HepG2 (cell line): ENCODE results near the gene AP3B1. TPM values are rescaled to one million over a fixed set of nuclear protein-coding genes. Genes with fewer than 3 reads are reported as not detected.

Source experiments
- ATAC-seq: fragments of 200-7000 bp; cut with Tn5 transposase; 3 replicates; pipeline ENCODE4 v1.9.1; 2020; ENCODE audit warnings: mild to moderate bottlenecking, moderate library complexity
- BruUV-seq: library from RNA; stranded (reverse); fragments of 400-500 nt; replicated peaks from 2 replicates; lab custom pipeline; 2021; lab: Mats Ljungman, UMichigan
- CTCF ChIA-PET: fragments of 300-600 bp; formaldehyde crosslinking; extraction: SDS; loops from one replicate; lab custom pipeline; 2021; ENCODE audit warnings: low total read pairs, inconsistent platforms, low intra/inter-chr PET ratio; lab: Yijun Ruan, JAX
- POLR2A ChIA-PET: fragments of 350-600 bp; sonication (Branson Sonifier 250); formaldehyde crosslinking; loops from one replicate; lab custom pipeline; 2020; ENCODE audit warnings: antibody characterized with exemption, inconsistent platforms; lab: Yijun Ruan, JAX
- DNase-seq: peaks from one replicate; pipeline ENCODE4 v3.0.0-alpha.2; 2015; ENCODE audit warnings: low spot score
- FAIRE-seq: peaks from 3 replicates; lab custom pipeline; 2011; peaks lifted over from hg19 to GRCh38; lab: Jason Lieb, UNC
- H2AFZ ChIP-seq: one replicate; pipeline ENCODE4 v1.6.1; 2011; ENCODE audit warnings: low read length, inconsistent platforms
- H3K27ac ChIP-seq: fragments of 300-600 bp; 3 replicates; pipeline ENCODE4 v1.8.0; 2011; ENCODE audit warnings: mixed run types, mild to moderate bottlenecking, mixed read lengths, low read length, inconsistent platforms; ENCODE audit not compliant: insufficient read depth; ENCODE audit errors: extremely low read length
- H3K27me3 ChIP-seq, 2 experiments: fragments of 200-600 bp in 1 of 2; 2 replicates in 1 of 2; 3 replicates in 1 of 2; pipeline versions ENCODE4 v1.6.0 to v1.8.0; 2011; ENCODE audit warnings: low read length in 2 of 2, mild to moderate bottlenecking in 2 of 2, moderate library complexity in 2 of 2, inconsistent platforms in 1 of 2; ENCODE audit not compliant: insufficient read depth in 2 of 2, control insufficient read depth in 1 of 2
- H3K36me3 ChIP-seq, 2 experiments: fragments of 200-600 bp in 1 of 2; replicated peaks in 1 of 2; 2 replicates in 1 of 2; 3 replicates in 1 of 2; pipeline versions ENCODE4 v1.5.1 to v1.8.0; 2011; ENCODE audit warnings: low read length in 2 of 2, inconsistent platforms in 1 of 2; ENCODE audit not compliant: insufficient read depth in 2 of 2, control insufficient read depth in 1 of 2
- H3K4me1 ChIP-seq: 2 replicates; pipeline ENCODE4 v1.5.1; 2012; ENCODE audit warnings: low read length, inconsistent platforms; ENCODE audit not compliant: insufficient read depth
- H3K4me2 ChIP-seq: 2 replicates; pipeline ENCODE4 v1.6.0; 2011; ENCODE audit warnings: low read depth, low read length, inconsistent platforms
- H3K4me3 ChIP-seq, 3 experiments: fragments of 200-600 bp in 1 of 3; sonication (generic), shearing (Covaris generic) in 1 of 3; replicated peaks in 1 of 3; 2 replicates each; pipeline ENCODE4 v1.5.1; 2011 to 2016; ENCODE audit warnings: low read length in 3 of 3, inconsistent platforms in 2 of 3, low read depth in 2 of 3, mild to moderate bottlenecking in 2 of 3, control low read depth in 1 of 3, mixed read lengths in 1 of 3; ENCODE audit not compliant: insufficient read depth in 1 of 3
- H3K79me2 ChIP-seq: one replicate; pipeline ENCODE4 v1.6.1; 2011; ENCODE audit warnings: low read length, inconsistent platforms; ENCODE audit not compliant: insufficient read depth
- H3K9ac ChIP-seq: 2 replicates; pipeline ENCODE4 v1.6.0; 2011; ENCODE audit warnings: mild to moderate bottlenecking, low read depth, low read length, inconsistent platforms; ENCODE audit not compliant: insufficient read depth
- H3K9me3 ChIP-seq: 2 replicates; pipeline ENCODE4 v1.5.1; 2012; ENCODE audit warnings: mild to moderate bottlenecking, low read length
- H4K20me1 ChIP-seq: 2 replicates; pipeline ENCODE4 v1.6.0; 2011; ENCODE audit warnings: inconsistent platforms, mild to moderate bottlenecking, low read length, moderate library complexity; ENCODE audit not compliant: insufficient read depth
- AGO2 ChIP-seq: fragments of 200-400 bp; formaldehyde crosslinking; optimal IDR thresholded peaks from 2 replicates; pipeline ENCODE3; 2017; ENCODE audit warnings: mild to moderate bottlenecking, low read depth, low read length, moderate library complexity
- ATF7-NPFF ChIP-seq: sonication (generic); formaldehyde crosslinking; IDR thresholded peaks from 2 replicates; pipeline ENCODE4 v1.8.1; 2023; ENCODE audit warnings: mild to moderate bottlenecking, low read depth, missing genetic modification reagents, moderate library complexity
- CBFB ChIP-seq: sonication (generic); formaldehyde crosslinking; IDR thresholded peaks from 2 replicates; pipeline ENCODE4 v1.4.0; 2020; ENCODE audit warnings: missing genetic modification reagents
- CERS6 ChIP-seq: sonication (generic); formaldehyde crosslinking; IDR thresholded peaks from 2 replicates; pipeline ENCODE4 v1.5.0; 2020; ENCODE audit warnings: missing genetic modification reagents
- FOXO1 ChIP-seq: sonication (generic); formaldehyde crosslinking; IDR thresholded peaks from 2 replicates; pipeline ENCODE4 v1.4.0; 2020; ENCODE audit warnings: missing genetic modification reagents
- GATAD1 ChIP-seq: IDR thresholded peaks from 2 replicates; pipeline ENCODE4 v1.6.1; 2016; ENCODE audit warnings: missing genetic modification reagents, missing compliant biosample characterization
- GMEB1 ChIP-seq: sonication (generic); formaldehyde crosslinking; IDR thresholded peaks from 2 replicates; pipeline ENCODE4 v1.5.1; 2020; ENCODE audit warnings: missing genetic modification reagents, mild to moderate bottlenecking, borderline replicate concordance
- MIER3 ChIP-seq: IDR thresholded peaks from 2 replicates; pipeline ENCODE4 v1.6.1; 2016; ENCODE audit warnings: missing compliant biosample characterization, borderline replicate concordance
- NR2C2 ChIP-seq: sonication (generic); formaldehyde crosslinking; IDR thresholded peaks from 2 replicates; pipeline ENCODE4 v1.4.0; 2020; ENCODE audit warnings: missing genetic modification reagents, mild to moderate bottlenecking, moderate library complexity, borderline replicate concordance
- SAP130 ChIP-seq: IDR thresholded peaks from 2 replicates; pipeline ENCODE4 v1.6.1; 2016; ENCODE audit warnings: low read depth
- SMAD1 ChIP-seq: sonication (generic); formaldehyde crosslinking; IDR thresholded peaks from 2 replicates; pipeline ENCODE4 v1.4.0; 2020; ENCODE audit warnings: missing genetic modification reagents, low read depth, mild to moderate bottlenecking, borderline replicate concordance
- SOX6 ChIP-seq, 2 experiments: fragments of 450-650 bp in 1 of 2; sonication (generic) in 1 of 2; formaldehyde crosslinking in 1 of 2; IDR thresholded peaks; 2 replicates each; pipeline versions ENCODE4 v1.4.0 to v1.6.1; 2017 to 2020; ENCODE audit warnings: antibody characterized with exemption in 1 of 2, mild to moderate bottlenecking in 1 of 2, missing genetic modification reagents in 1 of 2
- XBP1 ChIP-seq: sonication (generic); formaldehyde crosslinking; IDR thresholded peaks from 2 replicates; pipeline ENCODE4 v1.5.0; 2020; ENCODE audit warnings: missing genetic modification reagents
- ZNF329 ChIP-seq: sonication (generic); formaldehyde crosslinking; IDR thresholded peaks from 2 replicates; pipeline ENCODE4 v1.9.0; 2021; ENCODE audit warnings: low read depth, mild to moderate bottlenecking, missing genetic modification reagents
- ZNF446 ChIP-seq: sonication (generic); formaldehyde crosslinking; IDR thresholded peaks from 2 replicates; pipeline ENCODE4 v1.5.0; 2020; ENCODE audit warnings: mild to moderate bottlenecking, missing genetic modification reagents
- ZNF597 ChIP-seq: sonication (generic); formaldehyde crosslinking; IDR thresholded peaks from 2 replicates; pipeline ENCODE4 v1.5.0; 2020; ENCODE audit warnings: missing genetic modification reagents
- ZNF746 ChIP-seq: sonication (generic); formaldehyde crosslinking; IDR thresholded peaks from 2 replicates; pipeline ENCODE4 v1.8.0; 2022; ENCODE audit warnings: mild to moderate bottlenecking, missing genetic modification reagents
- ZNF775 ChIP-seq: sonication (generic); formaldehyde crosslinking; IDR thresholded peaks from 2 replicates; pipeline ENCODE4 v1.4.0; 2020; ENCODE audit warnings: missing genetic modification reagents, mild to moderate bottlenecking, moderate library complexity, borderline replicate concordance
- ZNF878 ChIP-seq: sonication (generic); formaldehyde crosslinking; IDR thresholded peaks from 2 replicates; pipeline ENCODE4 v1.8.1; 2023; ENCODE audit warnings: mild to moderate bottlenecking, missing genetic modification reagents, moderate library complexity
- WGBS: methylation state at CpG from one replicate; pipeline ENCODE4 v1.1.6; 2017; ENCODE audit warnings: low lambda C conversion rate; 5-methylcytosine and 5-hydroxymethylcytosine counted together
- in situ Hi-C: cut with HindIII; loops from 2 replicates; pipeline ENCODE4 v1.10.0; 2017; ENCODE audit warnings: low pct_unique_long_range_greater_than_20kb; ENCODE audit not compliant: extremely low pct_ligation_motif_present
- intact Hi-C: fragments of 100-400 bp; cut with micrococcal nuclease; formaldehyde crosslinking; loops from one replicate; pipeline ENCODE4 v1.10.0; 2022; ENCODE audit not compliant: unreplicated experiment
- polyA plus RNA-seq, 8 experiments: library from polyadenylated mRNA; depleted of rRNA in 3 of 8; stranded (reverse) in 7 of 8; unstranded in 1 of 8; fragments of >200 nt; fragmentation: Illumina TruSeq in 4 of 8; extraction: Trizol in 4 of 8; gene quantifications; 2 replicates each; pipeline versions ENCODE4 v1.2.1 to v1.2.3, GENCODE V29; 2011 to 2016; ENCODE audit warnings: low read depth in 4 of 8, missing spikeins in 1 of 8, mixed read lengths in 1 of 8; ENCODE audit not compliant: insufficient read depth in 1 of 8
- total RNA-seq, 5 experiments: library from RNA; depleted of rRNA; stranded (reverse); fragments of >200 nt; fragmentation: Illumina TruSeq; extraction: Trizol; gene quantifications; 2 replicates each; pipeline ENCODE4 v1.2.3, GENCODE V29; 2016; ENCODE audit warnings: low read depth in 1 of 5
- TF ChIP-seq, protein P1 (sequence below): sonication (generic); formaldehyde crosslinking; IDR thresholded peaks from 2 replicates; pipeline ENCODE4 v1.5.0; 2020; ENCODE audit warnings: mild to moderate bottlenecking, missing genetic modification reagents, moderate library complexity

Gene AP3B1
- total and polyA plus RNA-seq, 2 of the 13 experiments (the other 11 are each of a cell fraction or from before 2014, with no cell fraction given) = 37.7 to 51.2 TPM

DNA sequence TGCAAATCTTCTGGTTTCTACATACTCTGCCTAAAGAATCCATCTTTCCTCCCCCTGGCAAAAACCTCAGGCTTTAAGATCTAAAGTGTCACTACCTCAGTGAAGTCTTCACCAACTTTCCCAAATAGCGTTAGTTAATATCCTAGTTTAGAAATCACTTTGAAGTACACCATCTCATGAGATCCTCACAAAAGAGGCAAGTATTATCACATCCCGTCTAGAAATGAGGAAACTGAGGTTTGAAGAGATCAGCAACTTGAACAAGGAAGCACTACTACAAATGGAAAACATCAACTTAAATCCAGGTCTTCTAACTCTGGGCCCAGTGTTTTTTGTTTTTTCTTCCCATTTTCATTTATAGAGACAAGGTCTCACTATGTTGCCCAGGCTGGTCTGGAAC, 4.6 kb downstream of the AP3B1 start:
- POLR2A ChIA-PET = no interaction called here
- no peaks in the 10 kb centered on the region; a peak in 1 of 5 replicates for H3K27me3 ChIP-seq
- FAIRE-seq = no peak

More for the DNA sequence above, 4.6 kb downstream of the AP3B1 start:
- intact Hi-C loops = loop anchor here (2.0 kb wide), 1 partner anchor 15 kb away; no protein-coding TSS in a partner anchor
- TF ChIP-seq ZNF775 (CRISPR knock-in tag) (no peak), ZNF878 (CRISPR knock-in tag) (no peak), MIER3 (CRISPR knock-in tag) (no peak), SMAD1 (CRISPR knock-in tag) (no peak), SOX6 (IDR thresholded peaks at IDR 0.05) (no peak), SOX6 (CRISPR knock-in tag; IDR thresholded peaks at IDR 0.05) (no peak), ZNF746 (CRISPR knock-in tag) (no peak), ZNF446 (CRISPR knock-in tag) (no peak), NR2C2 (no peak), XBP1 (CRISPR knock-in tag) (no peak), CERS6 (CRISPR knock-in tag) (no peak), GATAD1 (CRISPR knock-in tag) (no peak), SAP130 (CRISPR knock-in tag) (no peak), AGO2 (no peak), FOXO1 (CRISPR knock-in tag) (no peak), ATF7-NPFF (no peak), ZNF329 (CRISPR knock-in tag) (no peak), GMEB1 (CRISPR knock-in tag) (no peak), ZNF597 (CRISPR knock-in tag) (no peak), CBFB (CRISPR knock-in tag) (no peak)
- TF ChIP-seq, protein P1, sequence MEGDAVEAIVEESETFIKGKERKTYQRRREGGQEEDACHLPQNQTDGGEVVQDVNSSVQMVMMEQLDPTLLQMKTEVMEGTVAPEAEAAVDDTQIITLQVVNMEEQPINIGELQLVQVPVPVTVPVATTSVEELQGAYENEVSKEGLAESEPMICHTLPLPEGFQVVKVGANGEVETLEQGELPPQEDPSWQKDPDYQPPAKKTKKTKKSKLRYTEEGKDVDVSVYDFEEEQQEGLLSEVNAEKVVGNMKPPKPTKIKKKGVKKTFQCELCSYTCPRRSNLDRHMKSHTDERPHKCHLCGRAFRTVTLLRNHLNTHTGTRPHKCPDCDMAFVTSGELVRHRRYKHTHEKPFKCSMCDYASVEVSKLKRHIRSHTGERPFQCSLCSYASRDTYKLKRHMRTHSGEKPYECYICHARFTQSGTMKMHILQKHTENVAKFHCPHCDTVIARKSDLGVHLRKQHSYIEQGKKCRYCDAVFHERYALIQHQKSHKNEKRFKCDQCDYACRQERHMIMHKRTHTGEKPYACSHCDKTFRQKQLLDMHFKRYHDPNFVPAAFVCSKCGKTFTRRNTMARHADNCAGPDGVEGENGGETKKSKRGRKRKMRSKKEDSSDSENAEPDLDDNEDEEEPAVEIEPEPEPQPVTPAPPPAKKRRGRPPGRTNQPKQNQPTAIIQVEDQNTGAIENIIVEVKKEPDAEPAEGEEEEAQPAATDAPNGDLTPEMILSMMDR (CRISPR knock-in tag) = no peak
- TF ChIP-seq, all 625 proteins: peak for 0
- Histone ChIP-seq H3K4me3 (no peak overlapping the region), H2AFZ (no peak overlapping the region), H3K4me1 (peaks cover 43% of the 10 kb centered on the region), H3K9ac (no peak overlapping the region), H3K79me2 (peaks cover 92% of the 10 kb centered on the region), H3K36me3 (no peaks in the 10 kb centered on the region; a peak in 1 of 5 replicates), H3K9me3 (no peaks in the 10 kb centered on the region), H3K4me2 (no peak overlapping the region), H4K20me1 (no peaks in the 10 kb centered on the region), H3K27ac (no peak overlapping the region)
- BruUV-seq = no TSS peak
- WGBS = 69% methylated on average over 2 of the region's 2 CpGs
- no peak for ATAC-seq
- DNase-seq = no peak
- CTCF ChIA-PET = no interaction called here
- in situ Hi-C loops = loop anchor here (5.0 kb wide), 1 partner anchor 72 kb away; the partner anchor contains the start of gene SCAMP1
